Liver (tissue), 9 donors: ENCODE results near the gene TUSC2. TPM values are rescaled to one million over a fixed set of nuclear protein-coding genes. Genes with fewer than 3 reads are reported as not detected.

ENCODE experiments used
- DNase-seq: peaks from one replicate; pipeline ENCODE4 v3.0.0-alpha.2; 2017; ENCODE audit warnings: low spot score
- H3K27ac ChIP-seq, 2 donors: one replicate each; pipeline ENCODE4 v1.7.0; 2013; ENCODE audit warnings: inconsistent platforms in 2 of 2, low read length in 2 of 2, control low read depth in 1 of 2, low read depth in 1 of 2, mild to moderate bottlenecking in 1 of 2
- H3K27me3 ChIP-seq, 4 donors: one replicate each; pipeline versions ENCODE4 v1.6.1 to v1.7.0; 2013; ENCODE audit warnings: low read length in 3 of 4, inconsistent platforms in 1 of 4, mild to moderate bottlenecking in 1 of 4, moderate library complexity in 1 of 4; ENCODE audit not compliant: control insufficient read depth in 4 of 4, insufficient read depth in 4 of 4
- H3K36me3 ChIP-seq, 4 donors: one replicate each; pipeline versions ENCODE4 v1.6.1 to v1.7.0; 2013; ENCODE audit warnings: low read length in 3 of 4, mild to moderate bottlenecking in 3 of 4, low read depth in 1 of 4, moderate library complexity in 1 of 4; ENCODE audit not compliant: control insufficient read depth in 4 of 4, insufficient read depth in 3 of 4
- H3K4me1 ChIP-seq, 4 donors: one replicate each; pipeline versions ENCODE4 v1.6.1 to v1.7.0; 2013; ENCODE audit warnings: low read length in 3 of 4, mild to moderate bottlenecking in 3 of 4, moderate library complexity in 1 of 4; ENCODE audit not compliant: control insufficient read depth in 4 of 4, insufficient read depth in 4 of 4
- H3K4me3 ChIP-seq, 3 donors: one replicate each; pipeline versions ENCODE4 v1.6.1 to v1.7.0; 2013; ENCODE audit warnings: low read length in 3 of 3, control low read depth in 1 of 3, low read depth in 1 of 3, mild to moderate bottlenecking in 1 of 3
- H3K9ac ChIP-seq, 2 donors: one replicate each; pipeline ENCODE4 v1.7.0; 2013; ENCODE audit warnings: low read length in 2 of 2, mild to moderate bottlenecking in 2 of 2, moderate library complexity in 2 of 2, control low read depth in 1 of 2, low read depth in 1 of 2
- H3K9me3 ChIP-seq, 4 donors: one replicate each; pipeline versions ENCODE4 v1.6.1 to v1.7.0; 2013; ENCODE audit warnings: low read length in 3 of 4; ENCODE audit not compliant: control insufficient read depth in 4 of 4
- EGR1 ChIP-seq, 2 donors: IDR thresholded peaks; 2 replicates each; pipeline ENCODE4 v1.6.1; 2016 to 2018; ENCODE audit warnings: antibody characterized with exemption in 2 of 2, low read depth in 2 of 2
- FOXA1 ChIP-seq: IDR thresholded peaks from 2 replicates; pipeline ENCODE4 v1.6.1; 2016; ENCODE audit warnings: antibody characterized with exemption
- FOXA2 ChIP-seq: IDR thresholded peaks from 2 replicates; pipeline ENCODE4 v1.6.1; 2016; ENCODE audit warnings: antibody characterized with exemption
- GABPA ChIP-seq, 2 donors: IDR thresholded peaks in 1 of 2; conservative IDR thresholded peaks in 1 of 2; 2 replicates each; pipeline ENCODE4 v1.6.1; 2016; ENCODE audit warnings: antibody characterized with exemption in 2 of 2, mild to moderate bottlenecking in 1 of 2, moderate library complexity in 1 of 2
- HNF4A ChIP-seq, 2 donors: conservative IDR thresholded peaks; 2 replicates each; pipeline ENCODE4 v1.6.1; 2016; ENCODE audit warnings: antibody characterized with exemption in 2 of 2, mild to moderate bottlenecking in 2 of 2
- HNF4G ChIP-seq: IDR thresholded peaks from 2 replicates; pipeline ENCODE4 v1.6.1; 2016; ENCODE audit warnings: antibody characterized with exemption
- JUND ChIP-seq, 2 donors: IDR thresholded peaks; 2 replicates each; pipeline ENCODE4 v1.6.1; 2016; ENCODE audit warnings: antibody characterized with exemption in 2 of 2
- NR2F2 ChIP-seq: IDR thresholded peaks from 2 replicates; pipeline ENCODE4 v1.6.1; 2016; ENCODE audit warnings: antibody characterized with exemption
- RAD21 ChIP-seq, 2 donors: IDR thresholded peaks; 2 replicates each; pipeline ENCODE4 v1.6.1; 2016; ENCODE audit warnings: antibody characterized with exemption in 2 of 2, mild to moderate bottlenecking in 2 of 2
- RXRA ChIP-seq, 2 donors: IDR thresholded peaks; 2 replicates each; pipeline ENCODE4 v1.6.1; 2017 to 2018; ENCODE audit warnings: antibody characterized with exemption in 2 of 2, mild to moderate bottlenecking in 1 of 2
- SP1 ChIP-seq: IDR thresholded peaks from 2 replicates; pipeline ENCODE4 v1.6.1; 2018; ENCODE audit warnings: antibody characterized with exemption, mild to moderate bottlenecking
- TAF1 ChIP-seq: conservative IDR thresholded peaks from 2 replicates; pipeline ENCODE4 v1.6.1; 2016; ENCODE audit warnings: antibody characterized with exemption, mild to moderate bottlenecking
- YY1 ChIP-seq: IDR thresholded peaks from 2 replicates; pipeline ENCODE4 v1.6.1; 2016; ENCODE audit warnings: antibody characterized with exemption, mild to moderate bottlenecking
- WGBS: extraction: QIAGEN DNeasy Blood & Tissue Kit; methylation state at CpG from one replicate; pipeline ENCODE4 v1.1.7; 2013; 5-methylcytosine and 5-hydroxymethylcytosine counted together
- polyA plus RNA-seq, 2 donors: library from polyadenylated mRNA; stranded (reverse) in 1 of 2; unstranded in 1 of 2; fragments of 200-250 nt in 1 of 2; fragments of >200 nt in 1 of 2; fragmentation: Nextera tagmentation in 1 of 2; extraction: Ambion mirVana in 1 of 2; gene quantifications; one replicate each; pipeline versions ENCODE4 v1.2.1 to v1.2.3, GENCODE V29; 2013 to 2015
- total RNA-seq, 2 donors: library from RNA; depleted of rRNA; stranded (reverse); fragments of >200 nt; gene quantifications; one replicate each; pipeline ENCODE4 v1.2.3, GENCODE V29; 2014
- TF ChIP-seq, protein P1 (sequence below): fragments of 150-350 bp; IDR thresholded peaks from 2 replicates; pipeline ENCODE4 v1.5.1; 2017; ENCODE audit warnings: improper control_type of control experiment, low read depth, low read length; ENCODE audit not compliant: missing input control
- TF ChIP-seq, protein P2 (sequence below): IDR thresholded peaks from 2 replicates; pipeline ENCODE4 v1.6.1; 2016; ENCODE audit warnings: antibody characterized with exemption
- TF ChIP-seq, protein P3 (sequence below): IDR thresholded peaks from 2 replicates; pipeline ENCODE4 v1.6.1; 2016; ENCODE audit warnings: antibody characterized with exemption
- TF ChIP-seq, protein P4 (sequence below): IDR thresholded peaks from 2 replicates; pipeline ENCODE4 v1.6.1; 2016; ENCODE audit warnings: antibody characterized with exemption
- TF ChIP-seq, protein P5 (sequence below): IDR thresholded peaks from 2 replicates; pipeline ENCODE4 v1.6.1; 2016; ENCODE audit warnings: antibody characterized with exemption, mild to moderate bottlenecking
- donor health status: healthy.
- donor health status: healthy.
- donor health status: healthy.
- donor health status: healthy.
- donor health status: healthy.

TUSC2 gene
- total and polyA plus RNA-seq, 4 donors: 12.7 to 37.7 (median 21.7) TPM

DNA sequence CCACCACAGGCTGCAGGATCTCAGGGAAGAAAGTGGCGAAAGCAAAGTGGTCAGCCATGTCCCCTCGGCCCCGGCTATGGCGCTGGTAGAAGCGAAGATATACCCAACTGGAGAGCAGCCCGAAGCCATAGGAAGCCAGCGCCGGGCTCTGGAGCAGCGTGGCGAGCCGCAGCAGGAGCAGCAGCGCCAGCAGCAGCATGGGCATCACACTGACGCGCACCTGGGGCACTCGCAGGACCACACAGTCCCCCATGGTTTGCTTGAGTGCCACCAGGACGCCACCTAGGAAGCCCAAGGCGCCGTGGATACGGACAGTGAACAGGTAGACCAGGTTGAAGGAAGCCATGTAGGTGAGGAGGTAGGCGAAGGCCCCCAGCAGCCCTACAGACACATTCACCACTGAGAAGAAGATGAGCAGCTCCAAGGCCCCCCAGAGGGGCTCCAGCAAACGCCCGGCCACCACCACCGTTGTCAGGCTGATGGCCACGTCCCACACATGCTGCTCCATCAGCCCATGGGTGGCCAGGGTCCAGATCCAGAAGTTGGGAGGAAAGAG is 30.4 kb upstream of the TUSC2 start:
- DNase-seq: no peak
- Histone ChIP-seq H3K27me3 (no peaks in the 10 kb centered on the region), H3K9me3 (no peaks in the 10 kb centered on the region), H3K4me3 (peak overlapping the region; percentile 77 to 84 (median 81)), H3K36me3 (peaks cover 10 to 20% (median 13%) of the 10 kb centered on the region in 4 donors), H3K4me1 (peaks cover 16 to 59% (median 41%) of the 10 kb centered on the region in 4 donors), H3K9ac (peak overlapping the region; percentile 54 to 99), H3K27ac (peak overlapping the region; percentile 59 to 87)
- TF ChIP-seq, protein P1, sequence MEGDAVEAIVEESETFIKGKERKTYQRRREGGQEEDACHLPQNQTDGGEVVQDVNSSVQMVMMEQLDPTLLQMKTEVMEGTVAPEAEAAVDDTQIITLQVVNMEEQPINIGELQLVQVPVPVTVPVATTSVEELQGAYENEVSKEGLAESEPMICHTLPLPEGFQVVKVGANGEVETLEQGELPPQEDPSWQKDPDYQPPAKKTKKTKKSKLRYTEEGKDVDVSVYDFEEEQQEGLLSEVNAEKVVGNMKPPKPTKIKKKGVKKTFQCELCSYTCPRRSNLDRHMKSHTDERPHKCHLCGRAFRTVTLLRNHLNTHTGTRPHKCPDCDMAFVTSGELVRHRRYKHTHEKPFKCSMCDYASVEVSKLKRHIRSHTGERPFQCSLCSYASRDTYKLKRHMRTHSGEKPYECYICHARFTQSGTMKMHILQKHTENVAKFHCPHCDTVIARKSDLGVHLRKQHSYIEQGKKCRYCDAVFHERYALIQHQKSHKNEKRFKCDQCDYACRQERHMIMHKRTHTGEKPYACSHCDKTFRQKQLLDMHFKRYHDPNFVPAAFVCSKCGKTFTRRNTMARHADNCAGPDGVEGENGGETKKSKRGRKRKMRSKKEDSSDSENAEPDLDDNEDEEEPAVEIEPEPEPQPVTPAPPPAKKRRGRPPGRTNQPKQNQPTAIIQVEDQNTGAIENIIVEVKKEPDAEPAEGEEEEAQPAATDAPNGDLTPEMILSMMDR: no peak
- TF ChIP-seq FOXA2: no peak
- no peak for TF ChIP-seq NR2F2
- TF ChIP-seq, protein P2, sequence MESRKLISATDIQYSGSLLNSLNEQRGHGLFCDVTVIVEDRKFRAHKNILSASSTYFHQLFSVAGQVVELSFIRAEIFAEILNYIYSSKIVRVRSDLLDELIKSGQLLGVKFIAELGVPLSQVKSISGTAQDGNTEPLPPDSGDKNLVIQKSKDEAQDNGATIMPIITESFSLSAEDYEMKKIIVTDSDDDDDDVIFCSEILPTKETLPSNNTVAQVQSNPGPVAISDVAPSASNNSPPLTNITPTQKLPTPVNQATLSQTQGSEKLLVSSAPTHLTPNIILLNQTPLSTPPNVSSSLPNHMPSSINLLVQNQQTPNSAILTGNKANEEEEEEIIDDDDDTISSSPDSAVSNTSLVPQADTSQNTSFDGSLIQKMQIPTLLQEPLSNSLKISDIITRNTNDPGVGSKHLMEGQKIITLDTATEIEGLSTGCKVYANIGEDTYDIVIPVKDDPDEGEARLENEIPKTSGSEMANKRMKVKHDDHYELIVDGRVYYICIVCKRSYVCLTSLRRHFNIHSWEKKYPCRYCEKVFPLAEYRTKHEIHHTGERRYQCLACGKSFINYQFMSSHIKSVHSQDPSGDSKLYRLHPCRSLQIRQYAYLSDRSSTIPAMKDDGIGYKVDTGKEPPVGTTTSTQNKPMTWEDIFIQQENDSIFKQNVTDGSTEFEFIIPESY: no peak
- TF ChIP-seq GABPA (IDR thresholded peaks at IDR 0.05 in 1 of 2, conservative IDR thresholded peaks at IDR 0.05 in 1 of 2): no peak
- TF ChIP-seq HNF4A (conservative IDR thresholded peaks at IDR 0.05): no peak
- TF ChIP-seq EGR1 (IDR thresholded peaks at IDR 0.05; ENCODE audit: low read depth in 2 of 2): no peak
- no peak for TF ChIP-seq RAD21 (IDR thresholded peaks at IDR 0.05)
- TF ChIP-seq RXRA (IDR thresholded peaks at IDR 0.05): no peak
- 57% methylated on average over 24 of the region's 24 CpGs for WGBS

DNA sequence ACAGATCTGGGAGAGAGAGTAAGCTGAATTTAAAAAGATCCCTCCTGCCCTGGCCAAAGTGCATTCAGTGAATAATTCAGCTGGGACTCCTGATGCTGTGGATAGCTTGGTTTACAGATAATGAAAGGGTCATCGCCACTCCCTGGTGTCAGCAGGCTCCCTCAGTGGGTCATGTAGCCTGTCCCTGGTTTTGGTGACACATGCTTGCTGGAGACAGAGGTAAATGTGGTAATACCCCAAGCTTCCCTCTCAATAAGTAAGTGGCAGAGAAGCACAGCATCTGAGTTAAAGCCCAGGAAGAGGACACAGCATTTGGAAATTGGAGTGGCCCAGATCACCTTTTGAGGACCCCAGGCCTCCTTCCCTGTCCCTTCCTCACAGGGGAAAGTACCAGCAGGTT is 29.5 kb upstream of the TUSC2 start:
- H3K4me1 ChIP-seq: peaks cover 16 to 68% (median 47%) of the 10 kb centered on the region in 4 donors
- TF ChIP-seq EGR1 (IDR thresholded peaks at IDR 0.05; ENCODE audit: low read depth in 2 of 2) (no peak), FOXA2 (no peak), SP1 (no peak), TAF1 (no peak), GABPA (IDR thresholded peaks at IDR 0.05 in 1 of 2, conservative IDR thresholded peaks at IDR 0.05 in 1 of 2) (no peak), RAD21 (IDR thresholded peaks at IDR 0.05) (no peak), RXRA (IDR thresholded peaks at IDR 0.05) (no peak), HNF4A (conservative IDR thresholded peaks at IDR 0.05) (no peak), HNF4G (no peak), JUND (IDR thresholded peaks at IDR 0.05) (no peak), NR2F2 (no peak), YY1 (no peak), FOXA1 (no peak)
- TF ChIP-seq, protein P2: no peak
- TF ChIP-seq, protein P3, sequence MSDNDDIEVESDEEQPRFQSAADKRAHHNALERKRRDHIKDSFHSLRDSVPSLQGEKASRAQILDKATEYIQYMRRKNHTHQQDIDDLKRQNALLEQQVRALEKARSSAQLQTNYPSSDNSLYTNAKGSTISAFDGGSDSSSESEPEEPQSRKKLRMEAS: no peak
- TF ChIP-seq, protein P1: no peak
- TF ChIP-seq, protein P4, sequence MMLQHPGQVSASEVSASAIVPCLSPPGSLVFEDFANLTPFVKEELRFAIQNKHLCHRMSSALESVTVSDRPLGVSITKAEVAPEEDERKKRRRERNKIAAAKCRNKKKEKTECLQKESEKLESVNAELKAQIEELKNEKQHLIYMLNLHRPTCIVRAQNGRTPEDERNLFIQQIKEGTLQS: no peak
- TF ChIP-seq, protein P5, sequence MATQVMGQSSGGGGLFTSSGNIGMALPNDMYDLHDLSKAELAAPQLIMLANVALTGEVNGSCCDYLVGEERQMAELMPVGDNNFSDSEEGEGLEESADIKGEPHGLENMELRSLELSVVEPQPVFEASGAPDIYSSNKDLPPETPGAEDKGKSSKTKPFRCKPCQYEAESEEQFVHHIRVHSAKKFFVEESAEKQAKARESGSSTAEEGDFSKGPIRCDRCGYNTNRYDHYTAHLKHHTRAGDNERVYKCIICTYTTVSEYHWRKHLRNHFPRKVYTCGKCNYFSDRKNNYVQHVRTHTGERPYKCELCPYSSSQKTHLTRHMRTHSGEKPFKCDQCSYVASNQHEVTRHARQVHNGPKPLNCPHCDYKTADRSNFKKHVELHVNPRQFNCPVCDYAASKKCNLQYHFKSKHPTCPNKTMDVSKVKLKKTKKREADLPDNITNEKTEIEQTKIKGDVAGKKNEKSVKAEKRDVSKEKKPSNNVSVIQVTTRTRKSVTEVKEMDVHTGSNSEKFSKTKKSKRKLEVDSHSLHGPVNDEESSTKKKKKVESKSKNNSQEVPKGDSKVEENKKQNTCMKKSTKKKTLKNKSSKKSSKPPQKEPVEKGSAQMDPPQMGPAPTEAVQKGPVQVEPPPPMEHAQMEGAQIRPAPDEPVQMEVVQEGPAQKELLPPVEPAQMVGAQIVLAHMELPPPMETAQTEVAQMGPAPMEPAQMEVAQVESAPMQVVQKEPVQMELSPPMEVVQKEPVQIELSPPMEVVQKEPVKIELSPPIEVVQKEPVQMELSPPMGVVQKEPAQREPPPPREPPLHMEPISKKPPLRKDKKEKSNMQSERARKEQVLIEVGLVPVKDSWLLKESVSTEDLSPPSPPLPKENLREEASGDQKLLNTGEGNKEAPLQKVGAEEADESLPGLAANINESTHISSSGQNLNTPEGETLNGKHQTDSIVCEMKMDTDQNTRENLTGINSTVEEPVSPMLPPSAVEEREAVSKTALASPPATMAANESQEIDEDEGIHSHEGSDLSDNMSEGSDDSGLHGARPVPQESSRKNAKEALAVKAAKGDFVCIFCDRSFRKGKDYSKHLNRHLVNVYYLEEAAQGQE: no peak
- H3K9ac ChIP-seq: peak overlapping the region in 1 of 2 donors; percentile 4
- no peaks in the 10 kb centered on the region for H3K9me3 ChIP-seq
- H3K27me3 ChIP-seq: no peaks in the 10 kb centered on the region
- H3K4me3 ChIP-seq: peak overlapping the region in 1 of 3 donors; percentile 8
- peaks cover 11 to 23% (median 15%) of the 10 kb centered on the region in 4 donors for H3K36me3 ChIP-seq
- no peak for DNase-seq
- 61% methylated on average over 1 of the region's 1 CpG for WGBS
- H3K27ac ChIP-seq: no peak overlapping the region
